ENCODE results near the gene STAT4.

STAT4 gene

GRCh38 chr2:191082321-191082720 is 68.5 kb downstream of the STAT4 start:
- Histone ChIP-seq H3K27me3 (ENCODE audit: control insufficient read depth in 1 of 2, insufficient read depth in 2 of 2, low read length in 2 of 2) (no peaks in the 10 kb centered on the region), H3K36me3 (ENCODE audit: control insufficient read depth in 2 of 2, insufficient read depth in 2 of 2, low read length in 2 of 2) (no peaks in the 10 kb centered on the region), H3K9ac (ENCODE audit: low read length in 2 of 2) (no peak overlapping the region), H3K9me3 (ENCODE audit: control insufficient read depth in 2 of 2, low read length in 2 of 2) (no peaks in the 10 kb centered on the region), H3K27ac (ENCODE audit: low read length) (no peak overlapping the region), H3K4me1 (ENCODE audit: control insufficient read depth, insufficient read depth, low read length) (no peaks in the 10 kb centered on the region), H3K4me3 (ENCODE audit: low read length in 2 of 2) (no peak overlapping the region)

GRCh38 chr2:191081411-191082155 is 69.2 kb downstream of the STAT4 start:
- Histone ChIP-seq H3K9ac (ENCODE audit: low read length in 2 of 2) (no peak overlapping the region), H3K4me3 (ENCODE audit: low read length in 2 of 2) (no peak overlapping the region), H3K9me3 (ENCODE audit: control insufficient read depth in 2 of 2, low read length in 2 of 2) (no peaks in the 10 kb centered on the region), H3K27ac (ENCODE audit: low read length) (no peak overlapping the region), H3K27me3 (ENCODE audit: control insufficient read depth in 1 of 2, insufficient read depth in 2 of 2, low read length in 2 of 2) (no peaks in the 10 kb centered on the region), H3K36me3 (ENCODE audit: control insufficient read depth in 2 of 2, insufficient read depth in 2 of 2, low read length in 2 of 2) (no peaks in the 10 kb centered on the region), H3K4me1 (ENCODE audit: control insufficient read depth, insufficient read depth, low read length) (no peaks in the 10 kb centered on the region)

GRCh38 chr2:191078165-191078867 is 72.5 kb downstream of the STAT4 start:
- H3K9ac ChIP-seq (ENCODE audit: low read length in 2 of 2) = no peak overlapping the region

GRCh38 chr2:191070276-191070675 is 80.5 kb downstream of the STAT4 start:
- Histone ChIP-seq H3K4me1 (ENCODE audit: control insufficient read depth, insufficient read depth, low read length) (no peaks in the 10 kb centered on the region), H3K9me3 (ENCODE audit: control insufficient read depth in 2 of 2, low read length in 2 of 2) (no peaks in the 10 kb centered on the region), H3K36me3 (ENCODE audit: control insufficient read depth in 2 of 2, insufficient read depth in 2 of 2, low read length in 2 of 2) (no peaks in the 10 kb centered on the region), H3K27ac (ENCODE audit: low read length) (no peak overlapping the region), H3K4me3 (ENCODE audit: low read length in 2 of 2) (no peak overlapping the region), H3K27me3 (ENCODE audit: control insufficient read depth in 1 of 2, insufficient read depth in 2 of 2, low read length in 2 of 2) (no peaks in the 10 kb centered on the region), H3K9ac (ENCODE audit: low read length in 2 of 2) (no peak overlapping the region)

More at GRCh38 chr2:191078165-191078867, 72.5 kb downstream of the STAT4 start:
- H3K27ac ChIP-seq (ENCODE audit: low read length) = no peak overlapping the region
- H3K27me3 ChIP-seq (ENCODE audit: control insufficient read depth in 1 of 2, insufficient read depth in 2 of 2, low read length in 2 of 2) = no peaks in the 10 kb centered on the region
- no peaks in the 10 kb centered on the region for H3K4me1 ChIP-seq (ENCODE audit: control insufficient read depth, insufficient read depth, low read length)
- no peak overlapping the region for H3K4me3 ChIP-seq (ENCODE audit: low read length in 2 of 2)
- no peaks in the 10 kb centered on the region for H3K36me3 ChIP-seq (ENCODE audit: control insufficient read depth in 2 of 2, insufficient read depth in 2 of 2, low read length in 2 of 2)
- H3K9me3 ChIP-seq (ENCODE audit: control insufficient read depth in 2 of 2, low read length in 2 of 2) = no peaks in the 10 kb centered on the region

DNA sequence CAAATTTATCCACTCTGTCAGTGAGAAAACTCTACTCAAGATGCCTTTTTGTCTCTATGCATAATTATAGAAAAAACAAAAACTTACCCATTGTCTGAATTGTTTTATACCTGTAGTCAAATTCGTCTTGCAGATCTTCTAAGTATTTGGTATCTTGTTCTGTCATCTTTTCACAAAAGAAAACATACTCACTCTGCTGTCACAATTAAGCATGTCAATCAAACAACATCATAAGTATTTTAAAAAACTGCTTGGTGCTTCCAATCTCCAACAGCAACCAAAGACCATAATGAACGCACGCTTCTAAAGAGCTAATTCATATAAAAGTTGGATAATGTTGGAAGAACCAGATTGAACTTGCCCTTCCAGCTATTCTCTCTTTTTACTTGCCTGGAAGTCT is 81.2 kb downstream of the STAT4 start:
- H3K9ac ChIP-seq (ENCODE audit: low read length in 2 of 2) = no peak overlapping the region
- H3K9me3 ChIP-seq (ENCODE audit: control insufficient read depth in 2 of 2, low read length in 2 of 2) = no peaks in the 10 kb centered on the region
- H3K27me3 ChIP-seq (ENCODE audit: control insufficient read depth in 1 of 2, insufficient read depth in 2 of 2, low read length in 2 of 2) = no peaks in the 10 kb centered on the region
- no peak overlapping the region for H3K27ac ChIP-seq (ENCODE audit: low read length)
- H3K4me3 ChIP-seq (ENCODE audit: low read length in 2 of 2) = no peak overlapping the region
- no peaks in the 10 kb centered on the region for H3K4me1 ChIP-seq (ENCODE audit: control insufficient read depth, insufficient read depth, low read length)
- H3K36me3 ChIP-seq (ENCODE audit: control insufficient read depth in 2 of 2, insufficient read depth in 2 of 2, low read length in 2 of 2) = no peaks in the 10 kb centered on the region

- Histone ChIP-seq H3K36me3 (ENCODE audit: control insufficient read depth in 2 of 2, insufficient read depth in 2 of 2, low read length in 2 of 2) (no peaks in the 10 kb centered on the region), H3K27ac (ENCODE audit: low read length) (no peak overlapping the region), H3K4me1 (ENCODE audit: control insufficient read depth, insufficient read depth, low read length) (no peaks in the 10 kb centered on the region), H3K4me3 (ENCODE audit: low read length in 2 of 2) (no peak overlapping the region), H3K27me3 (ENCODE audit: control insufficient read depth in 1 of 2, insufficient read depth in 2 of 2, low read length in 2 of 2) (no peaks in the 10 kb centered on the region), H3K9ac (ENCODE audit: low read length in 2 of 2) (no peak overlapping the region), H3K9me3 (ENCODE audit: control insufficient read depth in 2 of 2, low read length in 2 of 2) (no peaks in the 10 kb centered on the region)
These were observed 83.9 kb downstream of the STAT4 start for GRCh38 chr2:191066919-191067233.

- H3K4me1 ChIP-seq (ENCODE audit: control insufficient read depth, insufficient read depth, low read length) = no peaks in the 10 kb centered on the region
- no peak overlapping the region for H3K27ac ChIP-seq (ENCODE audit: low read length)
- no peaks in the 10 kb centered on the region for H3K9me3 ChIP-seq (ENCODE audit: control insufficient read depth in 2 of 2, low read length in 2 of 2)
- no peak overlapping the region for H3K4me3 ChIP-seq (ENCODE audit: low read length in 2 of 2)
- H3K9ac ChIP-seq (ENCODE audit: low read length in 2 of 2) = no peak overlapping the region
- H3K27me3 ChIP-seq (ENCODE audit: control insufficient read depth in 1 of 2, insufficient read depth in 2 of 2, low read length in 2 of 2) = no peaks in the 10 kb centered on the region
- no peaks in the 10 kb centered on the region for H3K36me3 ChIP-seq (ENCODE audit: control insufficient read depth in 2 of 2, insufficient read depth in 2 of 2, low read length in 2 of 2)
These were observed 84.4 kb downstream of the STAT4 start for GRCh38 chr2:191066197-191066918.

- H3K4me1 ChIP-seq (ENCODE audit: control insufficient read depth, insufficient read depth, low read length) = no peaks in the 10 kb centered on the region
- H3K9me3 ChIP-seq (ENCODE audit: control insufficient read depth in 2 of 2, low read length in 2 of 2) = no peaks in the 10 kb centered on the region
- no peak overlapping the region for H3K9ac ChIP-seq (ENCODE audit: low read length in 2 of 2)
- no peaks in the 10 kb centered on the region for H3K36me3 ChIP-seq (ENCODE audit: control insufficient read depth in 2 of 2, insufficient read depth in 2 of 2, low read length in 2 of 2)
- no peak overlapping the region for H3K4me3 ChIP-seq (ENCODE audit: low read length in 2 of 2)
- no peak overlapping the region for H3K27ac ChIP-seq (ENCODE audit: low read length)
- H3K27me3 ChIP-seq (ENCODE audit: control insufficient read depth in 1 of 2, insufficient read depth in 2 of 2, low read length in 2 of 2) = no peaks in the 10 kb centered on the region
These were observed 85.0 kb downstream of the STAT4 start for GRCh38 chr2:191065785-191066184.

- Histone ChIP-seq H3K9ac (ENCODE audit: low read length in 2 of 2) (no peak overlapping the region), H3K4me1 (ENCODE audit: control insufficient read depth, insufficient read depth, low read length) (no peaks in the 10 kb centered on the region), H3K9me3 (ENCODE audit: control insufficient read depth in 2 of 2, low read length in 2 of 2) (no peaks in the 10 kb centered on the region), H3K27me3 (ENCODE audit: control insufficient read depth in 1 of 2, insufficient read depth in 2 of 2, low read length in 2 of 2) (no peaks in the 10 kb centered on the region), H3K27ac (ENCODE audit: low read length) (no peak overlapping the region), H3K36me3 (ENCODE audit: control insufficient read depth in 2 of 2, insufficient read depth in 2 of 2, low read length in 2 of 2) (no peaks in the 10 kb centered on the region), H3K4me3 (ENCODE audit: low read length in 2 of 2) (no peak overlapping the region)
These were observed 86.2 kb downstream of the STAT4 start for GRCh38 chr2:191064590-191064989.

- no peaks in the 10 kb centered on the region for H3K36me3 ChIP-seq (ENCODE audit: control insufficient read depth in 2 of 2, insufficient read depth in 2 of 2, low read length in 2 of 2)
- H3K9me3 ChIP-seq (ENCODE audit: control insufficient read depth in 2 of 2, low read length in 2 of 2) = no peaks in the 10 kb centered on the region
These were observed 87.2 kb downstream of the STAT4 start for GRCh38 chr2:191063584-191063983.

More at GRCh38 chr2:191063584-191063983, 87.2 kb downstream of the STAT4 start:
- Histone ChIP-seq H3K9ac (ENCODE audit: low read length in 2 of 2) (no peak overlapping the region), H3K4me3 (ENCODE audit: low read length in 2 of 2) (no peak overlapping the region), H3K4me1 (ENCODE audit: control insufficient read depth, insufficient read depth, low read length) (no peaks in the 10 kb centered on the region), H3K27me3 (ENCODE audit: control insufficient read depth in 1 of 2, insufficient read depth in 2 of 2, low read length in 2 of 2) (no peaks in the 10 kb centered on the region), H3K27ac (ENCODE audit: low read length) (no peak overlapping the region)
